ENCODE measurements around the gene THRAP3.

THRAP3 gene

DNA sequence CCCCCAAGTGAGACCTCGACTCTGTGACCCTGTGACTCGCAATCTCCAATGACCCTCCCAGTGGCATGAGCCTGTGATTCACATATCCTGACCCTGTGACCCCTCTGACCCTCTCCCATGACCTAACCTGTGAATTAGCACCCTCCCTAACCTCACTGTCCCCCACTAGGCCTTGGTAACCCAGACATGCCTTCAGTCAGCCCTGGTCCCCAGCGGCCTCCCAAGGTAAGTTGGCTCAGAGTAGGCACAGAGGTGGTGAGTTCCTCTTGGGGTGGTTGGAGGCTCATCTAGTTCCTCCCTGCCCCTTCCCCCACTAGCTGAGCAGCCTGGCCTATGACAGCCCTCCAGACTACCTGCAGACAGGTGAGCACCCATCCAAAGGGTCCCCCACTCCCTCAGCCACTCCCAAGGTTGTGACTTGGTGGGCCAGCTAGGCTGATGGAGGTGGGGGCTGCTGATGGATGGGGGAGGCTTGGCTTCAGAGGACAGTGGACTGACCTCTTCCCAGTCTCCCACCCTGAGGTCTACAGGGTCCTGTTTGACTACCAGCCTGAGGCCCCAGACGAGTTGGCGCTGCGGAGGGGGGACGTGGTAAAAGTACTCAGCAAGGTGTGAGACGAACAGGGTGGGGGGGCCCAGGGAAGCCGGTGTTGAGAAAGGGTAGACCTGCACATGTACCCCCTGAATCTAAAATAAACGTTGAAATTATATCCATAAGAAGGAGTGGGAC is 83.5 kb downstream of the THRAP3 start:
- H3K4me3 ChIP-seq (ENCODE audit: low read length), result peak overlapping the region; percentile 86
- DNase-seq (ENCODE audit: low read depth), result no peak
- TF ChIP-seq, protein P1, sequence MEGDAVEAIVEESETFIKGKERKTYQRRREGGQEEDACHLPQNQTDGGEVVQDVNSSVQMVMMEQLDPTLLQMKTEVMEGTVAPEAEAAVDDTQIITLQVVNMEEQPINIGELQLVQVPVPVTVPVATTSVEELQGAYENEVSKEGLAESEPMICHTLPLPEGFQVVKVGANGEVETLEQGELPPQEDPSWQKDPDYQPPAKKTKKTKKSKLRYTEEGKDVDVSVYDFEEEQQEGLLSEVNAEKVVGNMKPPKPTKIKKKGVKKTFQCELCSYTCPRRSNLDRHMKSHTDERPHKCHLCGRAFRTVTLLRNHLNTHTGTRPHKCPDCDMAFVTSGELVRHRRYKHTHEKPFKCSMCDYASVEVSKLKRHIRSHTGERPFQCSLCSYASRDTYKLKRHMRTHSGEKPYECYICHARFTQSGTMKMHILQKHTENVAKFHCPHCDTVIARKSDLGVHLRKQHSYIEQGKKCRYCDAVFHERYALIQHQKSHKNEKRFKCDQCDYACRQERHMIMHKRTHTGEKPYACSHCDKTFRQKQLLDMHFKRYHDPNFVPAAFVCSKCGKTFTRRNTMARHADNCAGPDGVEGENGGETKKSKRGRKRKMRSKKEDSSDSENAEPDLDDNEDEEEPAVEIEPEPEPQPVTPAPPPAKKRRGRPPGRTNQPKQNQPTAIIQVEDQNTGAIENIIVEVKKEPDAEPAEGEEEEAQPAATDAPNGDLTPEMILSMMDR (conservative IDR thresholded peaks at IDR 0.05; ENCODE audit: low read depth, low read length), result no peak

DNA sequence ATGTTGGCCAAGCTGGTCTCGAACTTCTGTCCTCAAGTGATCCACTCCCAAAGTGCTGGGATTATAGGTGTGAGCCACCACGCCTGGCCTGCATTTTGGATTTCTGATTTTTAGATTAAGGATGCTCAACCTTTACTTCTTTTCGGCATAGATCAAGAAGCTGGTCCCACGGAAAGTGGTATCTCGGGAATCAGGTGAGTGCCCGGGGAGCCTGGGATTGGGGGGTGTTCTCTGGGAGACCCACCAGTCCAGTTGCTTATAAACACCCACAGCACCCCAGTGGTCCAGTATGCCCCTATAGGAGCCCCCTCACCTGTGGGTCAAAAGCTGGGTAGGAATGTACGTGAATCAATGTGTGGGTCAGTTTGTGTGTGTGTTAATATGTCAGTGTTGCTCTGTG is 85.2 kb downstream of the THRAP3 start:
- TF ChIP-seq, protein P1 (conservative IDR thresholded peaks at IDR 0.05; ENCODE audit: low read depth, low read length), result no peak
- no peak for DNase-seq (ENCODE audit: low read depth)
- H3K4me3 ChIP-seq (ENCODE audit: low read length), result no peak overlapping the region

GRCh38 chr1:36320291-36320761 is 96.1 kb downstream of the THRAP3 start:
- no peak for DNase-seq (ENCODE audit: low read depth)
- H3K4me3 ChIP-seq (ENCODE audit: low read length), result no peak overlapping the region
- TF ChIP-seq, protein P1 (conservative IDR thresholded peaks at IDR 0.05; ENCODE audit: low read depth, low read length), result no peak

DNA sequence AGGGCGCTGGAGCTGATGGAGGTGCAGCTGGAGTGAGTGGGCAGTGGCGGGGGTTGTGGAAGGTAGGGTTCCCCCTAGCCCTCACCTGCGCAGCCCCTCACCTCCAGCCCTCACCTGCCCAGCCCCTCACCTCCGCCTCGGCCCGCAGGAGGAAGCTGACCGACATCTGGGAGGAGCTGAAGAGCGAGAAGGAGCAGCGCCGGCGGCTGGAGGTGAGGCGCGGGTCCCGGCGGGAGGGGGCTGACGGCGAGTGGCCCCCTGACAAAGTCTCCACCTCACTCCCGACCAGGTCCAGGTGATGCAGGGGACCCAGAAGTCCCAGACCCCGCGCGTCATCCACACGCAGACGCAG is 96.5 kb downstream of the THRAP3 start:
- no peak for DNase-seq (ENCODE audit: low read depth)
- TF ChIP-seq, protein P1 (conservative IDR thresholded peaks at IDR 0.05; ENCODE audit: low read depth, low read length), result no peak
- no peak overlapping the region for H3K4me3 ChIP-seq (ENCODE audit: low read length)

DNA sequence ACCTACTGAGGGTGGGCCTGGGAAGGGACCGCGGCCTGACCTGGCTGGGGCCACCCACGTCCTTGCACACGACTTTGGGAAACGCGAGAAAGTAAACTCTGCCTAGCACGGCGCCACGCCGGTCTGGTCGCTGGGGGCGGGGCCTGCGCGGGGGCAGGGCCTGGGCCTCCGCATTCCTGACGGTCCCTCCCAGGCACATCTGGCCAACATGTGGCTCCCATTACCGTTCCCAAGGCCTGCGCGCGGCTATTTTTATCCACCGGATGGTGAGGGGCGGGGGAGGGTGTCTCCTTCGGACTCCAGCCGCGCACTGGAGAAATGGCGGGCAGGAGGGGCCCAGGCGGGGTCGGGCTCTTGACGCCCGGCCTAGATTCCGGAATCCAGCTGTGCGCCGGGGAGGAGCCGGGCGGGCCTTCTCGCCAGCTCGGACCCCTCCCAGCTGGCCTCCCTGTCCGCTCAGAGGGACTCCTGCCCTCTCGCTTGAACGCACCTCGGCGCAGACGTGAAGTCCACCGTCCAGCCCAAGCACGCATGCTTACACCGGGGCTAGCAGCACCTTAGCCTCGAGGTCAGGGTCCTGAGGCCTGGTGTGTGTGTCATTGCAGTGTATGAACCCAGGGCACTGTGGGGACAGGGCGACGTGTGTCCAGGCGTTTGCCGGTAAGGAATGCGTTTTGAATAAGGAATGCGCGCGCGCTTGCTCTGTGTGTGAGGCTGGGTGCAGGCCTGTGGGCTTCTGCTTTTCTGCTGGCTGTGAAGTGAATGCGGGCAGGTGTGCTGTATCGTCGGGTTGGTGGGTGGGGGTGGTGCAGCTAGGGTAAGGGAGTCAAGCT is 97.1 kb downstream of the THRAP3 start:
- TF ChIP-seq, protein P1 (conservative IDR thresholded peaks at IDR 0.05; ENCODE audit: low read depth, low read length), result no peak
- no peak for DNase-seq (ENCODE audit: low read depth)
- H3K4me3 ChIP-seq (ENCODE audit: low read length), result no peak overlapping the region

- TF ChIP-seq, protein P1 (conservative IDR thresholded peaks at IDR 0.05; ENCODE audit: low read depth, low read length), result no peak
- H3K4me3 ChIP-seq (ENCODE audit: low read length), result peak overlapping the region; percentile 61
- no peak for DNase-seq (ENCODE audit: low read depth)
Measured at GRCh38 chr1:36322041-36322785, 98.0 kb downstream of the THRAP3 start.

All from retinal pigment epithelial cell (primary cell).